ENCODE results near the gene TAB3. TPM values are rescaled to one million over a fixed set of nuclear protein-coding genes. Genes with fewer than 3 reads are reported as not detected.

The TAB3 gene
- total RNA-seq (10 to 100 TPM; 17.5 to 24.8 (median 20.8) TPM), polyA plus RNA-seq (1 to 10 TPM; 4.0 to 5.6 TPM), total RNA-seq (32.8 reads per million, percentile 62 among the genes with 10 or more reads in this experiment)

GRCh38 chrX:30889147-30890140, at the start of gene TAB3:
TSS of gene TAB3 (minus strand) at chrX:30889254. CDS start at chrX:30859588, 29,666 bp downstream.
- ChIA-PET POLR2A (interaction anchor here (0.8 to 1.5 kb wide), 5 partner anchors 9 to 312 kb away, joined by 4 to 7 read pairs (median 5); partner anchors contain the start of gene TASL), CTCF (no interaction called here)
- H3K27me3 ChIP-seq (ENCODE audit: control insufficient read depth in 2 of 2, insufficient read depth in 2 of 2, low read length in 2 of 2), result no peaks in the 10 kb centered on the region
- H3K27ac ChIP-seq (ENCODE audit: low read depth, low read length), result peak within 1 kb of the TSS; percentile 82
- H3K27me3 Mint-ChIP-seq, result no peaks in the 10 kb centered on the region
- DNase-seq, result peak; percentile 82 to 96 (median 93)
- H3K4me3 ChIP-seq (ENCODE audit: low read length), result peak within 1 kb of the TSS; percentile 81
- H3K4me3 Mint-ChIP-seq, result peak within 1 kb of the TSS; percentile 81 to 96 (median 90)
- H3K9me3 ChIP-seq (ENCODE audit: control insufficient read depth in 2 of 3, low read length in 3 of 3), result no peaks in the 10 kb centered on the region
- intact Hi-C loops (cut with micrococcal nuclease), result loop anchor here (1.0 to 5.0 kb wide), 9 partner anchors 25 to 312 kb away; partner anchors contain the start of genes GK (in 2 of the 2) and TASL (in 2 of the 2)
- H3K9me3 Mint-ChIP-seq, result peaks cover 0 to 3% (median 0%) of the 10 kb centered on the region in 11 donors
- peak; percentile 94 for ATAC-seq
- H3K27ac Mint-ChIP-seq, result peak within 1 kb of the TSS; percentile 89 to 97 (median 95)
- H3K4me1 ChIP-seq (ENCODE audit: control insufficient read depth in 2 of 2, insufficient read depth in 2 of 2, low read length in 2 of 2), result peaks cover 0 to 6% of the 10 kb centered on the region in 2 donors
- H3K4me1 Mint-ChIP-seq, result peaks cover 9 to 44% (median 31%) of the 10 kb centered on the region in 7 donors
- peaks cover 0 to 8% (median 0%) of the 10 kb centered on the region in 5 donors for H3K36me3 Mint-ChIP-seq
- H3K36me3 ChIP-seq (ENCODE audit: control insufficient read depth in 2 of 3, insufficient read depth in 3 of 3, low read length in 3 of 3), result no peaks in the 10 kb centered on the region

GRCh38 chrX:30938295-30938694, 49.2 kb upstream of the TAB3 start:
- Histone ChIP-seq H3K4me3 (ENCODE audit: low read length) (no peak overlapping the region), H3K36me3 (ENCODE audit: control insufficient read depth in 2 of 3, insufficient read depth in 3 of 3, low read length in 3 of 3) (no peaks in the 10 kb centered on the region), H3K4me1 (ENCODE audit: control insufficient read depth in 2 of 2, insufficient read depth in 2 of 2, low read length in 2 of 2) (no peaks in the 10 kb centered on the region), H3K27ac (ENCODE audit: low read depth, low read length) (no peak overlapping the region), H3K27me3 (ENCODE audit: control insufficient read depth in 2 of 2, insufficient read depth in 2 of 2, low read length in 2 of 2) (no peaks in the 10 kb centered on the region), H3K9me3 (ENCODE audit: control insufficient read depth in 2 of 3, low read length in 3 of 3) (no peaks in the 10 kb centered on the region)
- Mint-ChIP-seq H3K4me1 (no peaks in the 10 kb centered on the region), H3K9me3 (peaks cover 0 to 5% (median 0%) of the 10 kb centered on the region in 11 donors), H3K4me3 (no peak overlapping the region), H3K36me3 (no peaks in the 10 kb centered on the region), H3K27me3 (peaks cover 0 to 4% (median 0%) of the 10 kb centered on the region in 5 donors), H3K27ac (no peak overlapping the region)
- ChIA-PET POLR2A (no interaction called here), CTCF (no interaction called here)
- ATAC-seq (no peak), DNase-seq (no peak)
- intact Hi-C loops (cut with micrococcal nuclease), result no loop called here

- Mint-ChIP-seq H3K36me3 (no peaks in the 10 kb centered on the region), H3K27ac (no peak overlapping the region), H3K9me3 (peaks cover 0 to 5% (median 0%) of the 10 kb centered on the region in 11 donors), H3K27me3 (peaks cover 0 to 4% (median 0%) of the 10 kb centered on the region in 5 donors), H3K4me1 (no peaks in the 10 kb centered on the region), H3K4me3 (no peak overlapping the region)
- no peaks in the 10 kb centered on the region for H3K36me3 ChIP-seq (ENCODE audit: control insufficient read depth in 2 of 3, insufficient read depth in 3 of 3, low read length in 3 of 3)
- CTCF ChIA-PET, result no interaction called here
- DNase-seq (no peak), ATAC-seq (no peak)
- intact Hi-C loops (cut with micrococcal nuclease), result no loop called here
- POLR2A ChIA-PET, result no interaction called here
- H3K4me3 ChIP-seq (ENCODE audit: low read length), result no peak overlapping the region
- no peak overlapping the region for H3K27ac ChIP-seq (ENCODE audit: low read depth, low read length)
- H3K9me3 ChIP-seq (ENCODE audit: control insufficient read depth in 2 of 3, low read length in 3 of 3), result no peaks in the 10 kb centered on the region
- H3K27me3 ChIP-seq (ENCODE audit: control insufficient read depth in 2 of 2, insufficient read depth in 2 of 2, low read length in 2 of 2), result no peaks in the 10 kb centered on the region
- no peaks in the 10 kb centered on the region for H3K4me1 ChIP-seq (ENCODE audit: control insufficient read depth in 2 of 2, insufficient read depth in 2 of 2, low read length in 2 of 2)
These were observed 46.9 kb upstream of the TAB3 start for GRCh38 chrX:30935985-30936384.

DNA sequence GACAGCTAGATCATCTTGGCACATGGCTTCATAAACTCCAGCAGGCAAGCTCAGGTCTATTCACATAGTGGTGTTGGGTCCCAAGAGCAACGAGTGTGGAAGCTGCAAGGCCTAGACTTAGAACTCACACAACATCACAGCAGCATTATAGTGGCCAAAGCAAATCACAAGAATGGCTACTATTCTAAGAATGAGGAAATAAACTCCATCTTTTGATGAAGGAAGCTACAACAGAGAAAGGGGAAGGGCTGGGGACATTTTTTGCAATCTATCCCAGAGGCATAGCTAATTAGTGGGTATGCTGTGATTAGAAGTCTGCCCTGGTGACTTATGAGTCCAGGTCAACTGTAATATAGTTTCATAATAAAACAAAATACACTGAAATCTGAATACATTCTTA, 42.9 kb upstream of the TAB3 start:
- Mint-ChIP-seq H3K4me3 (no peak overlapping the region), H3K9me3 (peaks cover 0 to 5% (median 0%) of the 10 kb centered on the region in 11 donors), H3K27me3 (peaks cover 0 to 4% (median 0%) of the 10 kb centered on the region in 5 donors), H3K27ac (no peak overlapping the region), H3K36me3 (no peaks in the 10 kb centered on the region), H3K4me1 (no peaks in the 10 kb centered on the region)
- ATAC-seq, result no peak
- no peak for DNase-seq
- no peaks in the 10 kb centered on the region for H3K9me3 ChIP-seq (ENCODE audit: control insufficient read depth in 2 of 3, low read length in 3 of 3)
- no peaks in the 10 kb centered on the region for H3K27me3 ChIP-seq (ENCODE audit: control insufficient read depth in 2 of 2, insufficient read depth in 2 of 2, low read length in 2 of 2)
- intact Hi-C loops (cut with micrococcal nuclease), result no loop called here
- H3K4me1 ChIP-seq (ENCODE audit: control insufficient read depth in 2 of 2, insufficient read depth in 2 of 2, low read length in 2 of 2), result no peaks in the 10 kb centered on the region
- H3K27ac ChIP-seq (ENCODE audit: low read depth, low read length), result no peak overlapping the region
- ChIA-PET POLR2A (no interaction called here), CTCF (no interaction called here)
- H3K36me3 ChIP-seq (ENCODE audit: control insufficient read depth in 2 of 3, insufficient read depth in 3 of 3, low read length in 3 of 3), result no peaks in the 10 kb centered on the region
- no peak overlapping the region for H3K4me3 ChIP-seq (ENCODE audit: low read length)

- no peak overlapping the region for H3K4me3 Mint-ChIP-seq
- CTCF ChIA-PET, result no interaction called here
- H3K27me3 Mint-ChIP-seq, result peaks cover 0 to 2% (median 0%) of the 10 kb centered on the region in 5 donors
- Histone ChIP-seq H3K4me1 (ENCODE audit: control insufficient read depth in 2 of 2, insufficient read depth in 2 of 2, low read length in 2 of 2) (no peaks in the 10 kb centered on the region), H3K4me3 (ENCODE audit: low read length) (no peak overlapping the region), H3K36me3 (ENCODE audit: control insufficient read depth in 2 of 3, insufficient read depth in 3 of 3, low read length in 3 of 3) (no peaks in the 10 kb centered on the region), H3K27ac (ENCODE audit: low read depth, low read length) (no peak overlapping the region), H3K27me3 (ENCODE audit: control insufficient read depth in 2 of 2, insufficient read depth in 2 of 2, low read length in 2 of 2) (no peaks in the 10 kb centered on the region), H3K9me3 (ENCODE audit: control insufficient read depth in 2 of 3, low read length in 3 of 3) (no peaks in the 10 kb centered on the region)
- POLR2A ChIA-PET, result no interaction called here
- intact Hi-C loops (cut with micrococcal nuclease), result no loop called here
- no peaks in the 10 kb centered on the region for H3K36me3 Mint-ChIP-seq
- no peak for DNase-seq
- peaks cover 0 to 5% (median 0%) of the 10 kb centered on the region in 11 donors for H3K9me3 Mint-ChIP-seq
- no peaks in the 10 kb centered on the region for H3K4me1 Mint-ChIP-seq
- no peak overlapping the region for H3K27ac Mint-ChIP-seq
- ATAC-seq, result no peak
These were observed 41.6 kb upstream of the TAB3 start for GRCh38 chrX:30930679-30931078.

GRCh38 chrX:30930143-30930542, 41.1 kb upstream of the TAB3 start:
- Mint-ChIP-seq H3K27ac (no peak overlapping the region), H3K27me3 (peaks cover 0 to 2% (median 0%) of the 10 kb centered on the region in 5 donors), H3K9me3 (peaks cover 0 to 4% (median 0%) of the 10 kb centered on the region in 11 donors), H3K4me1 (no peaks in the 10 kb centered on the region), H3K36me3 (no peaks in the 10 kb centered on the region), H3K4me3 (no peak overlapping the region)
- H3K27me3 ChIP-seq (ENCODE audit: control insufficient read depth in 2 of 2, insufficient read depth in 2 of 2, low read length in 2 of 2), result no peaks in the 10 kb centered on the region
- H3K4me3 ChIP-seq (ENCODE audit: low read length), result no peak overlapping the region
- H3K36me3 ChIP-seq (ENCODE audit: control insufficient read depth in 2 of 3, insufficient read depth in 3 of 3, low read length in 3 of 3), result no peaks in the 10 kb centered on the region
- H3K9me3 ChIP-seq (ENCODE audit: control insufficient read depth in 2 of 3, low read length in 3 of 3), result no peaks in the 10 kb centered on the region
- DNase-seq (no peak), ATAC-seq (no peak)
- ChIA-PET POLR2A (no interaction called here), CTCF (no interaction called here)
- no peaks in the 10 kb centered on the region for H3K4me1 ChIP-seq (ENCODE audit: control insufficient read depth in 2 of 2, insufficient read depth in 2 of 2, low read length in 2 of 2)
- intact Hi-C loops (cut with micrococcal nuclease), result no loop called here
- no peak overlapping the region for H3K27ac ChIP-seq (ENCODE audit: low read depth, low read length)

Measured in naive thymus-derived CD4-positive, alpha-beta T cell (primary cell).